ENCODE measurements around the gene PALM.

- TF ChIP-seq CTCF (conservative IDR thresholded peaks at IDR 0.05; ENCODE audit: low read depth, low read length), result no peak
- no peak for TF ChIP-seq EZH2 (IDR thresholded peaks at IDR 0.05; ENCODE audit: borderline replicate concordance, low read depth, low read length, poor library complexity, severe bottlenecking)
Observed at GRCh38 chr19:679418-680286, 29.1 kb upstream of the PALM start.
